ENCODE results near the gene RARS1.
A peak's percentile ranks its signal among the peaks of the same experiment; 100 is the strongest.
"Not testable (repeated sequence)": the region's sequence is repeated elsewhere in the genome, so short reads cannot be mapped to it uniquely, and the experiment has no call there.

RARS1 gene

GRCh38 chr5:168482361-168482760 is 3.9 kb upstream of the RARS1 start:
- no peak for DNase-seq

- no peak for DNase-seq
Observed at GRCh38 chr5:168489059-168489458, 2.8 kb downstream of the RARS1 start.

- no peak for DNase-seq
Observed at GRCh38 chr5:168494057-168494555, 7.8 kb downstream of the RARS1 start.

GRCh38 chr5:168502563-168503237 is 16.4 kb downstream of the RARS1 start:
- DNase-seq: no peak

GRCh38 chr5:168513861-168514428 is 27.7 kb downstream of the RARS1 start:
- DNase-seq: no peak

GRCh38 chr5:168525856-168526255 is 39.6 kb downstream of the RARS1 start:
- no peak for DNase-seq

- no peak for DNase-seq
Observed at GRCh38 chr5:168527756-168528295, 41.6 kb downstream of the RARS1 start.

- peak; percentile 24 for DNase-seq
Observed at GRCh38 chr5:168528521-168529373, 42.5 kb downstream of the RARS1 start, which contains the start of gene FBLL1. TSS of gene FBLL1 (plus strand) at chr5:168529305. CDS start at chr5:168529505, 200 bp downstream.

- peak; percentile 12 for DNase-seq
Observed at GRCh38 chr5:168529374-168530234, 43.3 kb downstream of the RARS1 start.

- no peak for DNase-seq
Observed at GRCh38 chr5:168530621-168531150, 44.4 kb downstream of the RARS1 start.

- DNase-seq: no peak
Observed at GRCh38 chr5:168531191-168531590, 44.9 kb downstream of the RARS1 start.

GRCh38 chr5:168531987-168532864 is 46.0 kb downstream of the RARS1 start:
- no peak for DNase-seq

- DNase-seq: not testable (repeated sequence)
Observed at GRCh38 chr5:168534351-168534750, 48.1 kb downstream of the RARS1 start.

GRCh38 chr5:168537176-168537575 is 50.9 kb downstream of the RARS1 start:
- no peak for DNase-seq

- no peak for DNase-seq
Observed at GRCh38 chr5:168549554-168549953, 63.3 kb downstream of the RARS1 start.

- DNase-seq: no peak
Observed at GRCh38 chr5:168550656-168551055, 64.4 kb downstream of the RARS1 start.

- DNase-seq: no peak
Observed at GRCh38 chr5:168552146-168552545, 65.9 kb downstream of the RARS1 start.

GRCh38 chr5:168553377-168554130 is 67.3 kb downstream of the RARS1 start:
- no peak for DNase-seq

GRCh38 chr5:168557389-168557788 is 71.1 kb downstream of the RARS1 start:
- no peak for DNase-seq

- no peak for DNase-seq
Observed at GRCh38 chr5:168562279-168562678, 76.0 kb downstream of the RARS1 start.

Measured in activated naive CD4-positive, alpha-beta T cell treated with anti-CD3 and anti-CD28 coated beads, Interleukin-2, amount 50 U/mL, for 16 hours (primary cell).